ENCODE results near the gene DIP2A.

DIP2A gene

DNA sequence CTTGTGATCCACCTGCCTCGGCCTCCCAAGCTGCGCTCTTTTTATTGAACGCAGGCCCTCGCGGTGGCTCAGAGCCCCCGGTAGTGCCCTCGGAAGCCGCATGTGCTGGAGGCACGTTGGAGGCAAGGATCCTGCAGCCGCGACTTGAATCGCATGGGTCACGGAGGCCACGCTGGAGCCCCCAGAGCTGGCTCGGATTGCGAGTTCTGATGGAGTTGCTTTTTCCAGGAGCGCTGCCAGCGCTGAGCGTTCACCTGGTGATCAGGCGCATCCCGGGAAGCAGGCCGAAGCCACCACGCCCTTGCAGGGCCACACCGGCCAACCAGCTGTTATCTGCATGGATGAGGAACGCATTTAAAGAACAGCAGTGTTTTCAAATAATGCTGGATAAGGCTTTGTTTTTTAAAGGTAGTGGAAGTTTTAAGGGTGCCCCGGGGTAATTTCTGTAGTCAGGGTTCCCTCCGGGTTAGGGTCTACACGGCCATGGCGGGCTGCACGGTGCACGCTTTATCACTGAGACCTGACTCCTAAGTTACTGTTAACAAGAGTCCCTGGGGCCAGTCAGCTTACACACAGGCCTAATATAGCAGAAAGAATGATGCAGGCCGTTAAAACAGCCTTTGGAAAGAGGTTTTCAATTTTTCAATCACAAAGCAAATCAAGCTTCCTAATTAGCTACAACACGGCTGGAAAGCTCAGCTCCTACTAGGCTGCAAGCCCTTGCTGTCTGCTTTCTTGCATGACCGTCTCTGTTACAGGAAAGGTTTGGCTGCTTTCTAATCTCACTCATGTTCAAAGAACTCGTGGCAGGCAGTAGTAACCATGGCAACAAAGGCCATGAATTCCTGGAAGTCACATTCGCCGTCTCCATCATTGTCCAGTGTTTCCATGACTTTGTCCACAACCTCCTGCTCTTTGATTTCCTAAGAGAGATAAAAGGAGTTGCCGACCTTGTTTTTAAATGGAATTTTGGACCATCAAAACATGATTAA, 140.2 kb downstream of the DIP2A start:
- FAIRE-seq: no peak

- no peak for FAIRE-seq
Measured at GRCh38 chr21:46600305-46600704, 141.6 kb downstream of the DIP2A start.

DNA sequence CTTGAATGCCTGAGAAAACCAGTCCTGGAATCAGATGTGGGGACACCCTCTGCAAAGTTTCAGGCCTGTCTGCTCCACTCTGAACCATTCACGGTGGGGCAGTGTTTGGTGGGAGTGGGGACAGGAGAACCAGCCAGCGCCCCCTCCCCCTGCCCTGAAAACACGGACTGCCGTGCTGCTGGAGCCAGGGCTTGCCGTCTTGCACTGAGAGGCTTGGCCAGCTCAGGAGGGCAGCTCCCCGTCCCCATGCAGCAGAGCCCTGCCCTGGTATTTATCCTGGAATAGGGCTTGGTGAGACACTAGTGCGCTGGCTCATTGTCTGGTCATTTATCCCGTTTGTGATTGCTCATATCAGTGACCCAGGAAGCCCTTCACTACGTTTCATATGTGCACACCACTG, 142.3 kb downstream of the DIP2A start:
- no peak for FAIRE-seq

DNA sequence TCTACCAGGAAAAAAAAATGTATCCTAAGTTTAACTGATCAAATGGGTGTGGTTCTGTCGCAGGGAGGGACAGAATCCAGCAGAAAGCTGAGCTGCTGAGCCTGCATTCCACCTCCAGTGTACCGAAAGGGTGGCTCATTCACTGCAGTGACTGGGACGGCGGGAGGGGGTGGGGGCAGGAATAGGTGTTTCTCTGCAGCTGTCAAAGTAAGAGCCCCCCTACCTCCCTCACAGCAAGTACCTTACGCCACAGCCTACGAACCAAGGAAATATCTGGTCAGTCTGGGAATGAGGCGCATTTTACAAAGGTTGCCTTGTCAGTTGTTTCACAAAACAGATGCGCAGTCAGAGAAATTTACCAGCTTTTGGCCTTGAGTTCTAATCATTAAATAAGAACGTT, 144.5 kb downstream of the DIP2A start:
- FAIRE-seq: no peak

- no peak for FAIRE-seq
Measured at GRCh38 chr21:46604329-46604974, 145.8 kb downstream of the DIP2A start.

DNA sequence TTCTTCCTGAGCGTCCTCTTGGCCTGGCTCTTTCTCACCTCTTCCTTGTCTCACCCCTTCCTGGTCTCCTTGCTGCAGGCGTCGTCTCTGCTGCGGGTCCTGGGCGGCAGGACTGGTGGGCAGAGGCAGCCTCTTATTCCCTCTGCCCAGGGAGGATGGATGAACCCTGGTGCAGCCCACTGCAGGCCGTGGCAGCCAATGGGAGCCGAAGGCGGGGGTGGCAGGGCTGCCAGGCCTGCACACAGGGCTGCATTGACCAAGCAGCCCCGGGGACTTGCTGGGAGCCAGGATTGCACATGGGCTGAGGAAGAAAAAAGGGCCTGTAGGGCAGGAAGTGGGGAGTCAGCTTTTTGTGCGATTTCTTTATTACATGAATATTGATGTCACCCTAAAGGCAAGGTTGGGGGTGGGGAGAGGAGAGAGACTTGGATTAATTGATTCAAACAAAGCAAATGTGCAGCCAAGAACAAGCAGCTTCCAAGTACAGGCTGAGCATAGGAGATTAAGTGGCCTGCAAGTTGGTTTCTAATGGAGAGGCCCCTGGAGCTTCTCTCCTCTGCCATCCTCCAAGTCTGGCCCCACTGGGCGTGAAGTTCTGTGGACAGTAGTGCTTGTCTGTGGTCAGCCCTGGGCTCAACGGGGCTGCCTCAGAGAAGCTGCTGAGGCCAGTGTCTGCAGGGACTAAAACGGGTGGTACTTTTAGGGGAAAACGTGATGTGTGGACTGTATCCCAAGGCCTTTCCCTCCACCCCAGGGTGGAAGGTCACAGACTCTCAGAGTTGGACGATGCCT, 146.5 kb downstream of the DIP2A start, which contains the start of gene S100B:
Gene S100B, minus strand, starts transcription at position 108 of the 792 bp plus-strand sequence. CDS start 2,667 bp downstream, outside the sequence.
- FAIRE-seq: no peak

DNA sequence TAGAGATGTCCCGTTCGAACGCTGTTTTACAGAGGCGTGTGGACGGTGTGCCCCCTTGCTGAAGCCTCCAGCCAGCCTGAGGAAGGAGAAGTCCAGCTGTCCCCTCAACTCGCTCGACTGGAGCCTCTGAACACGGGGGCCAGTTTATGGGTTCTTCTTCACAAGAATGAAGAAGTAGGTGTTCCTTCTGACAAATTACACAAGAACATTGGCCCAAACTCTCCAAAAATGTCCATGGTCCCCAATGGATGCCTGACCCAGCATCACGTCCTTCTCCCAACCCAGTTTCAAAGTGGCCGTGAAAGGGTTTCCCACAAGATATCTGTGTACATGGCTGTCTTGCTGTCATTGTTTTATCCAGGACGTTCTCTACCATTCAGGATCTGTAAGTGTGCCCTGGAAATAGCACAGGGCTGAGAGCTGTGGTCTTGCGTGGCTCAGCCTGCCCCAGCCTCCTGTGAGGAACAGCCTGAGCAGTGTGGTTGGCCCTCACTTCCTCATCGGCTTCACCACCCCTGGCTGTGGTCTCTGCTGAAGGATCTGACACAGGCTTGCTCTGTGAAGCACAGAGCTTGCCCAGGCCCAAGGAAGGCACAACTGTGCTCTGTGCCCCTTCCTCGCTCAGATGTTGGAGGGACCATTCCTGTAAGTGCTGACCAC, 147.2 kb downstream of the DIP2A start:
- no peak for FAIRE-seq

GRCh38 chr21:46606427-46606813, 147.7 kb downstream of the DIP2A start:
- FAIRE-seq: no peak

DNA sequence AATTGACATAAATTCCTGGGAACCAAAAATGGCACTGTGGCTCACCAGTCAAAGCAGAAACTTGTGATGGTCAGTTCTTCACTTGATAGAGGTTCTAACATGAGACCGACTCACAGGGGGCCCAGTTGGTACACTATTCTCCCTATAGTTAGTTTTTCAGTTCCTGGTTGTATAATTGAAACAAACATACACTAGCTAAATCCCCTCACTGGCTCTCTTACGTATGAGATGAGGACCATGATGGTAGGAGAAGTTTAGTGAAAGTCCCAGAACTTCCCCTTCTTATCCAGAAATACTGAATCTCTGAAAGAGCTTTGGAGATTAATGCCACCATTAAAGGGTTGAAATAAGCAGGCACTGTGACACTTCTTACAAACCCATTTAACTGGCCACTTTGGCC, 148.9 kb downstream of the DIP2A start:
- no peak for FAIRE-seq

GRCh38 chr21:46608672-46609111, 150.0 kb downstream of the DIP2A start:
- no peak for FAIRE-seq

GRCh38 chr21:46610018-46610701, 151.5 kb downstream of the DIP2A start:
- FAIRE-seq: no peak

DNA sequence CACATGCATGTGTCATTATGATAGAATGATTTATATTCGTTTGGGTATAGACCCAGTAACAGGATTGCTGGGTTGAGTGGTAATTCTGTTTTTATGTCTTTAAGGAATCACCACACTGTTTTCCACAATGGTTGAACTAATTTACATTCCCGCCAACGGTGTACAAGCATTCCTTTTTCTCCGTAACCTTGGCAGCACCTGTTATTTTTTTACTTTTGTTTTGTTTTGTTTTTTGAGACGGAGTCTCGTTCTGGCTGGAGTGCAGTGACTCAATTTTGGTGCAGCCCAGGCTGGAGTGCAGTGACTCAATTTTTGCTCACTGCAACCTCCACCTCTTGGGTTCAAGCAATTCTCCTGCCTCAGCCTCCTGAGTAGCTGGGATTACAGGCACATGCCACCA, 154.7 kb downstream of the DIP2A start:
- no peak for FAIRE-seq

- no peak for FAIRE-seq
Measured at GRCh38 chr21:46616050-46616449, 157.4 kb downstream of the DIP2A start.

DNA sequence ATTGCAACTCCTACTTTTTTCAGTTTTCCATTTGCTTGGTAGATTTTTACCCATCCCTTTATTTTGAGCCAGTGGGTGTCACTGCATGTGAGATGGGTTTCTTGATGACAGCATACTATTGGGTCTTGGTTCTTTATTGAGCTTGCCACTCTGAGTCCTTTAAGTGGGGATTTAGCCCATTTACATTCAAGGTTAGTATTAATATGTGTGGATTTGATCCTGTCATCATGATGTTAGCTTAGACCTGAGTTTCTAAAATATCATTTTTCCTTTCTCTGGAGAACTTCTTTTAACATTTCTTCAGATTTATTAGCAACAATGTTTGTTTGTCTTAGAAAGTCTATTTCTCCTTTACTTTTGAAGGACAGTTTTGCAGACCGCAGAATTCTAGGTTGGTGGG, 158.0 kb downstream of the DIP2A start:
- FAIRE-seq: no peak

DNA sequence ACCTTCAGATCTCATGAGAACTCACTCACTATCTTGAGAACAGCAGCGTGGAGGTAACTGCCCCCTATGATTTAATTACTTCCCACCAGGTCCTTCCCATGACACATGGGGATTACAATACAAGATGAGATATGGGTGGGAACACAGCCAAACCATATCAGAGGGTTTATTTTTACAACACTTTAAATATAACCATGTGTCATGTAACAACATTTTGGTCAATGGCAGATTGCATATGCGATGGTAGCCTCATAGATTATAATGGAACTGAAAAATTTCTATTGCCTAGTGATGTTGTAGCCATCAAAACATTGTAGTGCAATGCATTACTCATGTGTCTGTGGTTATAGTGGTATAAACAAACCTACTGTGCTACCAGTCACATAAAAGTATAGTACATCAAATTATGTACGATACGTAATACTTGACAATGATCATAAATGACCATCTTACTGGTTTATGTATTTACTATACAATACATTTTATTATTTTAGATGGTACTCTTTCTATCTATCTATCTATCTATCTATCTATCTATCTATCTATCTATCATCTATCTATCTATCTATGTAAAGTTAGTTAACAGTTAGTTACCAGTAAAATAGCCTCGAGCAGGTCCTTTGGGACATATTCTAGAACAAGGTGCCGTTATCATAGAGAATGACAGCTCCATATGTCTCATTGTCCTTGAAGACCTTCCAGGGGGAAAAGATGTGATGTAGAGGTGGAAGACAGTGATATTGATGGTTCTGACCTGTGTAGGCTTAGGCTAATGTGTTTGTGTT, 158.8 kb downstream of the DIP2A start:
- no peak for FAIRE-seq

DNA sequence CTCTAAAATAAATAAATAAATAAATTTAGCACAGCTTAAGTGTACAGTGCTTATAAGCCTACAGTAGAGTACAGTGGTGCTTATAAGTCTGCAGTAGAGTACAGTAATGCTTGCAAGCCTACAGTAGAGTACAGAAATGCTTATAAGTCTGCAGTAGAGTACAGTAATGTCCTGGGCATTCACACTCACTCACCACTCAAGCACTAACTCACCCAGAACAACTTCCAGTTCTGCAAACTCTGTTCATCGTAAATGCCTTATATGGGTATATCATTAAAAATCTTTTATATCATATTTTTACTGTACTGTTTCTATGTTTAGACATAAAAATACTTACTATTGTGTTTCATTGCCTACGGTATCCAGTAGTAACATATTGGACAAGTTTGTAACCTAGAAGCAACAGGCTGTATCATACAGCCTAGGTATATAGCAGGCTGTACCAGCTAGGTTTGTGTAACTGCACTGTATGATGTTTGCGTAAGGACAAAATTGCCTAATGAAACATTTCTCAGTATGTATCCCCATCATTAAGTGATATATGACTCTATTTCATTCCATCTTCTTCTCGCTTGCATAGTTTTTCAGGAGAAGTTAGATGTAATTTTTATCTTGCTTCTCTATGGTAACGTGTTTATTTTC, 160.2 kb downstream of the DIP2A start:
- no peak for FAIRE-seq
